Caco-2 (cell line): ENCODE results near the gene CACNB2. TPM values are rescaled to one million over a fixed set of nuclear protein-coding genes. Genes with fewer than 3 reads are reported as not detected.

ENCODE experiments used
- BruUV-seq: library from RNA; stranded (reverse); fragments of 400-500 nt; replicated peaks from 2 replicates; lab custom pipeline; 2021; lab: Mats Ljungman, UMichigan
- CTCF ChIA-PET: fragments of 300-600 bp; sonication (Branson Sonifier 250); formaldehyde crosslinking; loops from one replicate; lab custom pipeline; 2022; ENCODE audit warnings: antibody characterized with exemption; lab: Charles Lee
- POLR2A ChIA-PET: fragments of 300-600 bp; sonication (Branson Sonifier 250); formaldehyde crosslinking; loops from one replicate; lab custom pipeline; 2022; ENCODE audit warnings: antibody characterized with exemption; lab: Charles Lee
- DNase-seq, 2 experiments: peaks; one replicate each; pipeline versions ENCODE4 v3.0.0 to v3.0.0-alpha.2; 2020 to 2022
- H3K27me3 ChIP-seq: replicated peaks from 2 replicates; pipeline ENCODE4 v1.6.0; 2011; ENCODE audit warnings: low read length; ENCODE audit not compliant: control insufficient read depth, insufficient read depth
- H3K36me3 ChIP-seq: 2 replicates; pipeline ENCODE4 v1.5.1; 2011; ENCODE audit warnings: low read length; ENCODE audit not compliant: control insufficient read depth, insufficient read depth
- H3K4me1 ChIP-seq: fragments of 250-450 bp; sonication (Bioruptor Pico); 2 replicates; pipeline ENCODE4 v1.5.1; 2020; ENCODE audit warnings: mild to moderate bottlenecking
- H3K4me3 ChIP-seq: 2 replicates; pipeline ENCODE4 v1.5.1; 2011; ENCODE audit warnings: low read depth, mild to moderate bottlenecking, control low read depth, low read length
- H3K9me3 ChIP-seq: fragments of 250-450 bp; sonication (Bioruptor Pico); 2 replicates; pipeline ENCODE4 v1.5.1; 2020; ENCODE audit warnings: mild to moderate bottlenecking, moderate library complexity
- H3K27ac Mint-ChIP-seq: one replicate; pipeline ENCODE4 v1.8.0; 2022; ENCODE audit warnings: mixed read lengths; ENCODE audit not compliant: unreplicated experiment
- H3K27me3 Mint-ChIP-seq: one replicate; pipeline ENCODE4 v1.8.0; 2022; ENCODE audit warnings: mixed read lengths; ENCODE audit not compliant: insufficient read depth, unreplicated experiment
- H3K36me3 Mint-ChIP-seq: one replicate; pipeline ENCODE4 v1.8.0; 2022; ENCODE audit warnings: mild to moderate bottlenecking, mixed read lengths; ENCODE audit not compliant: insufficient read depth, unreplicated experiment
- H3K4me1 Mint-ChIP-seq: one replicate; pipeline ENCODE4 v1.8.0; 2022; ENCODE audit warnings: low read depth, mixed read lengths; ENCODE audit not compliant: unreplicated experiment
- H3K4me3 Mint-ChIP-seq: one replicate; pipeline ENCODE4 v1.8.0; 2022; ENCODE audit warnings: mild to moderate bottlenecking, moderate library complexity, mixed read lengths; ENCODE audit not compliant: unreplicated experiment
- H3K9me3 Mint-ChIP-seq: one replicate; pipeline ENCODE4 v1.8.0; 2022; ENCODE audit warnings: mixed read lengths; ENCODE audit not compliant: unreplicated experiment
- CTCF ChIP-seq, 2 experiments: fragments of 200-600 bp in 1 of 2; IDR thresholded peaks; 1 replicate in 1 of 2; 2 replicates in 1 of 2; pipeline versions ENCODE4 v1.5.1 to v1.8.0; 2011 to 2022; ENCODE audit warnings: antibody characterized with exemption in 1 of 2, control low read depth in 1 of 2, inconsistent platforms in 1 of 2, low read depth in 1 of 2, low read length in 1 of 2, mild to moderate bottlenecking in 1 of 2, moderate library complexity in 1 of 2; ENCODE audit not compliant: insufficient read depth in 1 of 2, severe bottlenecking in 1 of 2, unreplicated experiment in 1 of 2
- intact Hi-C: fragments of 100-400 bp; cut with micrococcal nuclease; formaldehyde crosslinking; loops from one replicate; pipeline ENCODE4 v1.10.0; 2022; ENCODE audit not compliant: unreplicated experiment
- total RNA-seq: library from RNA; stranded (reverse); gene quantifications from 2 replicates; pipeline ENCODE4 v1.2.3, GENCODE V29; 2022

CACNB2 gene
- total RNA-seq, 1 experiment from 2014 or later, result 0.98 TPM

- H3K4me1 ChIP-seq, result no peaks in the 10 kb centered on the region
- BruUV-seq, result no TSS peak
- H3K27me3 Mint-ChIP-seq, result no peaks in the 10 kb centered on the region
- H3K4me1 Mint-ChIP-seq, result no peaks in the 10 kb centered on the region
- CTCF ChIA-PET, result no interaction called here
- DNase-seq, result no peak
- H3K36me3 Mint-ChIP-seq, result peaks cover 35% of the 10 kb centered on the region
- POLR2A ChIA-PET, result no interaction called here
- H3K27me3 ChIP-seq, result no peaks in the 10 kb centered on the region
- H3K27ac Mint-ChIP-seq, result no peak overlapping the region
- intact Hi-C loops, result no loop called here
- H3K4me3 Mint-ChIP-seq, result no peak overlapping the region
- H3K36me3 ChIP-seq, result no peaks in the 10 kb centered on the region
- H3K9me3 Mint-ChIP-seq, result peaks cover 41% of the 10 kb centered on the region
- TF ChIP-seq CTCF (IDR thresholded peaks at IDR 0.05; ENCODE audit: insufficient read depth in 1 of 2, low read depth in 1 of 2, low read length in 1 of 2, severe bottlenecking in 1 of 2, unreplicated experiment in 1 of 2), result no peak
- H3K4me3 ChIP-seq, result no peak overlapping the region
- peaks cover 31% of the 10 kb centered on the region for H3K9me3 ChIP-seq
Observed at GRCh38 chr10:18576586-18576985, 436.4 kb downstream of the CACNB2 start.

GRCh38 chr10:18577823-18578685 is 437.8 kb downstream of the CACNB2 start:
- no TSS peak for BruUV-seq
- intact Hi-C loops, result no loop called here

GRCh38 chr10:18582803-18583202 is 442.6 kb downstream of the CACNB2 start:
- no peaks in the 10 kb centered on the region for H3K27me3 Mint-ChIP-seq
- ChIA-PET POLR2A (no interaction called here), CTCF (no interaction called here)
- intact Hi-C loops, result no loop called here
- DNase-seq, result no peak
- H3K36me3 Mint-ChIP-seq, result peaks cover 35% of the 10 kb centered on the region
- Histone ChIP-seq H3K9me3 (peaks cover 12% of the 10 kb centered on the region), H3K4me1 (no peaks in the 10 kb centered on the region), H3K27me3 (no peaks in the 10 kb centered on the region), H3K36me3 (no peaks in the 10 kb centered on the region), H3K4me3 (no peak overlapping the region)
- no peaks in the 10 kb centered on the region for H3K4me1 Mint-ChIP-seq
- no peak overlapping the region for H3K27ac Mint-ChIP-seq
- H3K9me3 Mint-ChIP-seq, result peaks cover 25% of the 10 kb centered on the region
- no TSS peak for BruUV-seq
- no peak overlapping the region for H3K4me3 Mint-ChIP-seq
- no peak for TF ChIP-seq CTCF (IDR thresholded peaks at IDR 0.05; ENCODE audit: insufficient read depth in 1 of 2, low read depth in 1 of 2, low read length in 1 of 2, severe bottlenecking in 1 of 2, unreplicated experiment in 1 of 2)

More at GRCh38 chr10:18577823-18578685, 437.8 kb downstream of the CACNB2 start:
- POLR2A ChIA-PET, result no interaction called here
- Mint-ChIP-seq H3K27ac (no peak overlapping the region), H3K4me3 (no peak overlapping the region), H3K36me3 (peaks cover 42% of the 10 kb centered on the region), H3K4me1 (no peaks in the 10 kb centered on the region), H3K9me3 (peaks cover 41% of the 10 kb centered on the region), H3K27me3 (no peaks in the 10 kb centered on the region)
- Histone ChIP-seq H3K4me3 (no peak overlapping the region), H3K9me3 (peaks cover 27% of the 10 kb centered on the region), H3K4me1 (no peaks in the 10 kb centered on the region), H3K27me3 (no peaks in the 10 kb centered on the region), H3K36me3 (no peaks in the 10 kb centered on the region)
- TF ChIP-seq CTCF (IDR thresholded peaks at IDR 0.05; ENCODE audit: insufficient read depth in 1 of 2, low read depth in 1 of 2, low read length in 1 of 2, severe bottlenecking in 1 of 2, unreplicated experiment in 1 of 2), result no peak
- DNase-seq, result no peak
- CTCF ChIA-PET, result no interaction called here
